Measurements from ENCODE around the gene NRF1.
"Not testable (repeated sequence)": the region's sequence is repeated elsewhere in the genome, so short reads cannot be mapped to it uniquely, and the experiment has no call there.

Gene NRF1

DNA sequence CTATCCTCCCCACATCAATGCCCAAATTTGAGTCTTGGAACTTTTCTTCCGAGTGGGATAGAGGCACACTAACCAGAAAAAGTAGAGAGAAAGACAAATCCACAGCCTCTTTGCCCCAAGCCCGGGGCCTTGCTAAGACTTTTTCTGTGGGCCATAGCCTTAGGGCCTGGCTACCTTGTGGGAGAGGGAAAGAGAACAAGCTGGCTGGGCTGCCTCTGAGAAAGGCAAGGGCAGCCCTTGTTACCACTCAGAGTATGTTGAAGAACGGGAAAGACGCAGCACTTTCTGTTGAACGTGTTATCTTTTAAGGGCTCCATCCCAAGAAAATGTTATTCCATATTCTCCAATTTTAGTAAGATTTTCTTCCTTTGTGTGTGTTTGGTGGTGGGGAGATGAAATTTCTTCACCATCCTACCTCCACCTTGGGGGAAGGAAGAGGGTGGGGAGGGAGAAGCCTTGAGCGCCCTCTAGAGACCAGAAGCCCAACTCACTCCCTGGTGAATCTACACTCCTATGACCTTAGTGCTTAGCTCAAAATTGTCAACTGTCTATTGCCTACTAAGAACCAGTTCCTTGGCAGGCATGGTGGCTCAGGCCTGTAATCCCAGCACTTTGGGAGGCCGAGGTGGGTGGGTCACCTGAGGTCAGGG is 3.9 kb upstream of the NRF1 start:
- DNase-seq (ENCODE audit: low spot score): peak; percentile 67

DNA sequence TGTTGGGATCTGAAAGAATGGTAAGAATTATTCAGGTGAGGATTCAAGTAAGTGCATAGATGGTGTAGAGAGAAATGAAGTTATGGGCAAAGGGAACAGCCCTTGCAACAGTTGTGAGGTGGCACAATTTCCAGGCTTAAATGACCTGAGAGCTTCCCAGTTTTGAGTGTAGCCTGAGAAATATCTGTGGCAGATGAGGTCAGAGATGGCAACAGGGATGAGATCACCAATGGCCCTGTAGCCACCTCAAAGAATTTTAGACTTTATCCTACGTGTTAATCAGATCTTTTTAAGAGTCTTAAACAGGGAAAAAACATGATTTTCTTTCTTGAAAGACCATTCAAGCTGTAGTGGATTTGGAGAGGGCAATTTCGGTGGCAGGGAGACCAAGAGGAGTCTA is 1.9 kb upstream of the NRF1 start:
- DNase-seq (ENCODE audit: low spot score): no peak

DNA sequence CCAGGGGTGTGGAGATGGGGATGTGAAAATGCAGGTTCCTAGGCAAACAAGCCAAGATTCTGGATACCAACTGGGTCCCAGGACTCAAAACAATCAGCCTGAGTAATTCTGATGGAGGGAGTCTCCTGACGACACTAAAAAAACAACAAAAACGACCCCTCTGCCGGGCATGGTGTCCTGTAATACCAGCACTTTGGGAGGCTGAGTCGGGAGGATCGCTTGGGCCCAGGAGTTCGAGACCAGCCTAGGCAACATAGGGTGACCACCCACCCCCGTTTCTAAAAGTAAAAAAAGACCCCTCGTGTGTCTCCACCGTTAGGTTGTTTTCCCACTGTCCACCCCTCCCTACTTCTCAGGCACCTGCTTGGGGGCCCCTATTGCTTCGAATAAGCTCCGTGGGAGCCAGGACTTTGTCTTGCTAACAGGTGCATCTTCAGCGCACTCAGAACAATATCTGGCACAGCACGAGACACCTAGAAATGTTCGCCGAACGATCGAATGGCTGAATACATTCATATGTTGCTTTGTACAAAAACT is 743 bp upstream of the NRF1 start:
- no peak for DNase-seq (ENCODE audit: low spot score)

DNA sequence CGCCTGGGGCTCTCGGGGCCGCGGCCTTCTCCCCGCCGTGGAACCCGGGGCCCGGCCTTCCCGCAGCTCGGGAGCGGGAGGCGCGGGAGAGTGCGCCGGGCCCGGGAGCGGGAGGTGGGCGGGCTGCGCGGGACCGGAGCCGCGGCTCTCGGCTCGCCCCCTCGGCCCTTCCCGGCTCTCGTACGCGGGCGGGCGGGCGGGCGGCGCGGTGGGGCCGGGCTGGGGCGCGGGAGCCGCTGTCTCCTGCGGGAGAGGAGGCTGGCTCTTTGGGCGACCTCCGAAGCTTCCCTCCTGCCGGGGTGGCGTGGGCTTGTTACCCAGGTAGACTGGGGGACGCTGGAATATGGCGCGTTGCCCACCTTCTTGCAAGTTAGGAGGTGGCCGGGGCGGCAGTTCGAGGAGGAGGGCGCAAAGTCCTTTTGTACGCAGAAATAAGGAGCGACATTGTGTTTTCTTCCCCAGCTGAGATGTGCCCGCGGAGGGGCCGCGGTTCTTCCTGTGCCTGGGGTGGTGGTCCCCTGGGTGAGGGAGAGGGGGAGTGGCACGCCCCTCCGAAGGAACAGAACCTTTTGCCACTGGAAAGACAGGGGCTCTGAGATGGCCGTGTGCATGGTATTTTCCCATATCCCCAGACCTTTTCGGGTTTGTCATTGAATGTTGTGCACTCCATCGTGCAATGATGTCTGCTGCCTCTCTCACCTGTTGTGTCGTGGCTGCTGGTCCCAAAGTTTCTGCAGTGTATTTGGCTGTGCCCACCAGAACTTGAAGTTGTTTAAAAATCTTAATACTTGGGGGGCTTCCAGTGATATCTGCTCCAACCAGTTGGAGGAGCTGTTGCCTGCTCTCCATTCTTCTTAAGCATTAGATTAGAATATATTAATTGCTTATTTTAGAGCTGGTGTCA is 844 bp downstream of the NRF1 start:
- DNase-seq (ENCODE audit: low spot score): peak; percentile 21

DNA sequence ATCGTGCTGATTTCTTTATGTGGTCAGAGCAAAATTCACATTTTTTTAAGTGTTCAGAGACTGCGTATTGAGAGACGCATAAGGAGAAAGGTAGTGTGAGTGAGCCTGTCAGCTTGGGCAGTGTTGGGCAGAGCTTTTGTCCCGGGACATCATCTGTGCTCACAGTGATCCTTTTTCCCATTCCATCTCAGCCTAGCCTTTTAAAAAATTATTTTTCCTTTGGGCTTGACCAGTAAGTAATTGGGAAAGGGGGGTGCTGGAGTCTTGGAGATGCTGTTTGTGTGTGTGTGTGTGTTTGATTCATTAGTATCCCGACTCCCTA is 1.5 kb downstream of the NRF1 start:
- DNase-seq (ENCODE audit: low spot score): no peak

DNA sequence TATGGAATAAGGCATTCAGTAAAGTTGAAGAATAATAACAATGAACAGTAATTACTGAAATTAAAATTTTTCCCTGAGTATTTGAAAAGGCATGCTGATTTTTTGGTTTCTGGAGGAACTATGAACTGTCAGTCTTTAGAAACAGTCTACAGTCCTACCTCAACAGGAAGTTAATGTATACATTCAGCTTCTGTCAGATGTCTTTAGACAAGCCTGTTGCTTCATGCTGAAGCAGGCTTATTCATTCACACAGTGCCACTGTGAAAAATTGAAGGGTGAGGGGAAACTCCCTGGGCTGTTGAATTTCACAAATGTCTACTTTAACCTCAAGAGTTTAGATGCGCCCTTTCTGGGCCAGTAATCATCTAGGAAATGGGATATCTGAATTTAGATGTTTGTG is 3.5 kb downstream of the NRF1 start:
- DNase-seq (ENCODE audit: low spot score): peak; percentile 34

DNA sequence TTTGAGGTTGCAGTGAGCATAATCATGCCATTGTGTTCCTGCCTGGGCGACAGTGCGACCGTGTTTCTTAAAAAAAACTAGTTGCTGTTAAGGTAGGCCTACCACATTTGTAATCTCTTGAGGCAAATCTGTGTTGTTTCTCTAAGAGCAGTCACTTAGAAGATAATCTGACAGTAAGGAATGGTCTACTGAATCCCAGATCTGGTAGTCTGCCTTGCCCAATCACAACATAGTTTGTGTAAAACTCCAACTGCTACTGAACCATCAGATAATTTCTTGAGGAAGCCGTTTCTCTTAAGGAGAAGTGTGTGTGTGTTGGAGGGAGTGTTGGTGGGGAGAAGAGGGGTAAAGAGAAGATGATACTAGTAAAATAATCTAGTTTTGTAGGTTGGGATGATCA is 5.0 kb downstream of the NRF1 start:
- DNase-seq (ENCODE audit: low spot score): no peak

DNA sequence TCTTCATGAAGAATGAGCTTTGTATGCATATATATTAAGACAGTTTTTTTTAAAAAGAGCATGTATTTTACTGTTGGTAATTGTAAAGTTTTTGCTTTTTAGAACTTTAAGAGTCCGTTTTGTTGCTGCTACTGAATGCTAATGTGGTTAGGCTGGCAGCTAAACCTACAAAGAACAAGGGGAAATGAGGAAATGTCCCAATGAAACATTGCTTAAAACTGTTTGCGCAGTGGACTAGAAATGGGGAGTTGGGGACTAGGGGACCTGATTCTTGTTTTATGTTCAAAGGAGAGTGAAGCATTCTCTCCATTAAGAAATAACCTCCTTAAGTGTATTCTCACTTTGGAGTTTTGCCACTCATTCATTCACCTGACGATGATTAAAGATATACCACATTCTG is 5.7 kb downstream of the NRF1 start:
- no peak for DNase-seq (ENCODE audit: low spot score)

DNA sequence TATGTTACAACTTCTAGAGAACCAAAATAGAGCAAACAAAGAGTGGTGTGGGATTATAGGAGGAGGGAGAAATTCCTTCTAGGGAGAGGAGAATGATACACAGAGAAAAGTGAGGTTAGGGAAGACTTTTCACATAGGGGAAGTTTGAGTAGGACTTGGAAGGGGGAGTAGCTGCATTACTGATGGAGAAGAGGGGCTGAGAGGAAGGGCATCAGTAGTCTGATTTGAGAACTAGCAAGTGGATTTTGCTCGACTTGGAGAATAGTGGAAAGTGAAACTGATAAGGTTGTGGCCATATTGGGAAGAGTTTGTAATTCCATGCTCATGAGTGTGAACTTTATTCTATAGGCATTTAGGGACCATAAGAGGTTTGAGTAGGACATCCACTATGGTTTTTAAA is 6.1 kb downstream of the NRF1 start:
- DNase-seq (ENCODE audit: low spot score): no peak

DNA sequence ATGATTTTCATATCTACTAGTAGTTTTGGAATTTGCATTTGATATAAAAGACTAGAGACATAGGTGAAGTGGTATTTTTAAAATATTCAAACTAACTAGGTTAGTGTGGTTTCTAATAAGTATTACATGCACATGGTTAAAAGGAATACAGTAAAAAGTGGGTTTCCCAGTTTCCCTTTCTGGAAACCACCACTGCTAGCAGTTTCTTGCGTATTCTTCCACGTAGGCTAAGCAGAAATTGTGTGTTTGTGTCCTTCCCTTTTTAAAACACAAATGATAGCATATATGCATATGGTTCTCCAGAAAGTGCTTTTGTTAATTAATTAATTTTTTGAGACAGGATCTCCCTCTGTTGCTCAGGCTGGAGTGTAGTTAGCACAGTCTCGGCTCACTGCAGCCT is 15.4 kb downstream of the NRF1 start:
- no peak for DNase-seq (ENCODE audit: low spot score)

DNA sequence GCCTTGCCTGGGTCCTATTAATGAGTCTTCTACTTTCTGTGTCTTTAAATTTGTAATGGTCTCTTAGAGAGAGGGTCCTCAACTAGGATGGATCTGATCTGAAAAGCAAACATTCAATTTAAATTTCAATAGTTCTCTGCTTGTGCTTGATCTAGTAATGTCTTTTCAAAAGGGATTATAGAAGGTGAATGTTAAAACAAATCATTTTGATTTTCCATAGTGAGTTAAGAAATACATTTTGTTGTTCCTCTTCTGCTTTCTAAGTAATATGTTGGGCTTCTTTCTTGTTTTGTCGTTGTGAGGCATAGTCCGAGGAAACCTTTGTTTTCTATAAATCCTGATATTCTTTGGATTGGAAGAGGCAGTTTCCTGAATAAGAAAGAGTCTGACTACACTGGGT is 18.8 kb downstream of the NRF1 start:
- no peak for DNase-seq (ENCODE audit: low spot score)

DNA sequence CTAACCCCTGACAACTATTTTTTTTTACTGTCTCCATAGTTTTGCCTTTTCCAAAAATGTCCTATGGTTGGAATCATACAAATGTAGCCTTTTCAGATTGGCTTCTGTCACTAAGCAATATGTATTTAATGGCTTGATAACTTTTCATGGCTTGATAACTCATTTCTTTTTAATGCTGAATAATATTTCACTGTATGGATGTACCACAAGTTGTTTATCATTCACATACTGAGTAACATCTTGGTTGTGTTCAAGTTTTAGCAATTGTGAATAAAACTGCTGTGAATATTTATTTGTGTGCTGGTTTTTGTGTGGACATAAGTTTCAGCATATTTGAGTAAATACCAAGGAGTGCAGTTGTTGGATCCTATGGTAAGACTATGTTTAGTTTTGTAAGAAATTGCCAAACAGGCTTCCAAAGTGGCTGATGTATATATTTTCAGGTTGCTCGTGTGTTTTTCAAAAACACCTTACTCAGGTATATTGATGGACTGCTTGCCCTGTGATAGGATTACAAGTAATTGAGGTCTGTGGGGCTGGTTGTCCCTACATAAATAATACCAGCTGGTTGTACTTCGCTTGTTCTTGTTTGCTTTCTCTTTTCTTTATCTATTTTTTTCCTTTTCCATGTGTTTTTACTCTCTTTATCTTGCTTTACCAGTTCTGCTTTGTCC is 23.0 kb downstream of the NRF1 start:
- no peak for DNase-seq (ENCODE audit: low spot score)

DNA sequence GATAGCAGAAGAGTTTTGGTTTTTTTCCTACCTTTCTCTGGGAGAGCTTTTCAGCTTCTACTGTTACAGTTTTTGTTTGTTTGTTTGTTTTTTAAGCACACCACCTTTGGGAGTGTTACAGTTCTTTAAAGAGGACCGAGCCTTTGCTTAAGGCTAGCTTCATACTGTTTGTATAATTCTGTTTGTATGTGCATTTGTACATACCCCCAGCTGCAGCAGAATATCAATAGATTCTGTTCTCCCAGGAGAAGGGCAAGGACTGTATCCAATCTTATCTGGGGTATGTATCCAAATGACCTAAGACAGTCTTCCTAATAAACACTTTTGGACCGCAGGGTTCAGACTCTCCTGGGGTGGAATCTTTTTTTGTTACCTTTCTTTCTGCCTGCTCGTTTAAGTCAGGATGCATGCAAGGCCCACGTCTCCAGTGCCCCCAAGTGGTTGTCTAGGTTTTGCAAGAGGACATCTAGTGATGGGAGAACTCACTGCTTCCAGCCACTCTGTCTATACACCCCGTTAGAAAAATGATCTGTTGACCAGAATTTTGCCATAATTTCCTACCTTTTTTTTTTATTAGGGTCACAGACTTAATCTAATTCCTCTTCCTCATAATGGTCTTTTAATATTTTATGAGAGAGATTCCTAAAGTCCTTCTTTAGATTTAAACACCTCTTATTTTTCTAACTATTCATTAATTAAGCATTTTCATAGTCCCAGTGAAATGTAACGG is 23.9 kb downstream of the NRF1 start:
- DNase-seq (ENCODE audit: low spot score): peak; percentile 77

DNA sequence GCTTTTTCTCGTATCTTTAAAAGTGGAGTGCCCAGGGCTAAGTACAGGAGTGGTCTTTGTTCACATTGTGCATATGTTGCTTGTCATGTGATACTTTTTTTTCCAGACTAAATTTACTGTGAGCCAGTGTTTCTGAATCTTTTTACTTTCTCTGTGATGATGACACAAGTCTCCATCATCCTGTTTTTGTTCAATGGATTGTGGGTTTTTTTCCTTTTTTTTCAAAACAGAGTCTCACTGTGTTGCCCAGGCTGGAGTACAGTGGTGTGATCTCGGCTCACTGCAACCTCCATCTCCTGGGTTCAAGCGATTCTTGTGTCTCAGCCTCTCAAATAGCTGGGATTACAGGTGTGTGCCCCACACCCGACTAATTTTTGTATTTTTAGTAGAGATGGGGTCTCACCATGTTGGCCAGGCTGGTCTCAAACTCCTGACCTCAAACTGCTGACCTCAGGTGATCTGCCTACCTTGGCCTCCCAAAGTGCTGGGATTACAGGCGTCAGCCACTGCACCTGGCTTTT is 24.6 kb downstream of the NRF1 start:
- DNase-seq (ENCODE audit: low spot score): not testable (repeated sequence)

DNA sequence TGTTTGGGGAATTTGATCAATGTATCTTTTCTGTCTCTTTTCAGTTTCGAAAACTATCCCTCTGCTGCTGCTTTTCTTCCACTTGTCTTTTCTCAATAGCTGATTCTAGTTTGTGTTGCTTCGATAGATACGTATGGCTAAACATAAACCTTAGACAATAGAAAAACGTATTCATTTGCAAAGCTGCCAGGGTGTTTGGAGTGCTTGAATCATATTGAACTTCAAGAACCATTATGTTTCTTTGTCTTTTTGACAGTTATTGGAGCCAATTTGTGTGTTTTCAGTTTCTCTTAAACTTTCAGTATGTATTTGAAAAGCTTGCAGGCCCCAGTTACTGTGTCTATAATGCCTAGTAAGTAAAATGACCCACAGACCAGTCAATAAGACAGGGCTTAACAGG is 25.1 kb downstream of the NRF1 start:
- no peak for DNase-seq (ENCODE audit: low spot score)

DNA sequence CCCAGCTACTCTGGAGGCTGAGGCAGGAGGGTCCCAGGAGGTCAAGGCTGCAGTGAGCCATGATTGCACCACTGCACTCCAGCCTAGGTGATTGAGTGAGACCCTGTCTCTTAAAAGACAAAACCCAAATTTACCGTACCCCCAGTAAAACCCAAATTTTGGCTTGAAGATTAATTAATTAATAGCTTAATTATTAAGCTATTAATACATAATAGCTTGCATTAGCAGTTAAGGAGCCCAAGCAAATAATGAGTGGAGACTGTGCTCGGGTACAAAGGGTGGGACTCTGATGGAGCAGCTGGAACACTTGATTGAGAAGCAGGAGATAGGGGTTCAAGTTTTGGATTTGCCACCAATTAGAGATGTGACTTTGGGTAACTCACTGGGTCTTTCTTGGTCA is 28.9 kb downstream of the NRF1 start:
- no peak for DNase-seq (ENCODE audit: low spot score)

DNA sequence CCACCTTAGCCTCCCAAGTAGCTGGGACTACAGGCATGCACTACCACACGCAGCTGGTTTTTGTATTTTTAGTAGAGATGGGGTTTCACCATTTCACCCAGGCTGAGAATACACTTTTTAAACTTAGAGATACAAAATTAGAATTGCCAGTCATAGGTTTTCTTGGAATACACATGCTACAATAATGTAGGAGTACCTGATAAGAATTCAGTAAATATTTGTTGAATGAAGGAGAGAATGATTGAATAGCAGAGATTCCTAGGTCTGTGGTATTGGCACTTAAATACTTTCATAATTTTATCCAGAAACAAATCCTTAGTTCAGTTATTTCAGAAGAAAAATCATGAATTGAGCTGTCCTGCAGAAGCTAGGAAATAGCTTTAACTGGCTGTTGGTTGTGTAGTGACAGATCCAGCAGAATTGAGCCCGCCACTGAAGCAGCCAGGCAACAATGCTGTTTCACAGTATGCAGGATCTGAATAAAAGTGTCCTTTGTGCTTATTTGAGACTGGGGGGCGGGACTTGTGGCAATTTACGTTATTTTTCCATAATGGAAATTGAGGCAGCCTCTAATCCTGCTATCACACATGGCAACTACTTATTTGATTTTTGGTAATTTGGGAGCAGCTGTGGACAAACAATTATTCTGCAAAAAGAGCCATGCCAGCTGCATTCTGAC is 31.5 kb downstream of the NRF1 start:
- no peak for DNase-seq (ENCODE audit: low spot score)

DNA sequence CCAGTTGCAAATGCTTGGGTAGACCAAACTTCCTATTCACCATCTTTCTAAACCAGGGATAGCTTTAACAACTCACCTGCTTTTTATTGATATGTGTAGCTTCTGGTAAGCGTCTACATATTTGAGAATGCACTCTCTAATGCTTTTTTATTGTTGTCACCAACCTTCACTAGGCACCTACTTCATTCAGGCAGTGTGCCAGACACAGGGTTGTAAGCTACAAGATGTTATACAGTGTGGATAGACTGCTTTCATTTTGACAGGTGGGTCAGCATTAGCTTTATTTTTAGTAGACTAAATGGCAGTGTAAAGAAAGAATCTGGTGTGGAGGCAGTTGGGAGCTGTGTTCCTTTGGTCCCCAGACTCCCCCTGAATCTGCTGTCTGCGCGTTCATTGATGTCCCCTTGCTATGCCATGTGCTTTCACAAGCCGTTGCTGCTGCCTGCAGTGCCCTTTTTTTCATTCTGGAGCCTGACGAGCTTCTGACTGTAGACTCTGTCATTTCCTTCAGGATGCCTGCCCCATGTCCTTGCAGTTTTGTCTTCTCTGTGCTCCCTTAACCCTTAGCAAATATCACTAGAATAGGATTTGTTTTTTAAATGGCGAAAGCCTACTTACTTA is 32.1 kb downstream of the NRF1 start:
- no peak for DNase-seq (ENCODE audit: low spot score)

DNA sequence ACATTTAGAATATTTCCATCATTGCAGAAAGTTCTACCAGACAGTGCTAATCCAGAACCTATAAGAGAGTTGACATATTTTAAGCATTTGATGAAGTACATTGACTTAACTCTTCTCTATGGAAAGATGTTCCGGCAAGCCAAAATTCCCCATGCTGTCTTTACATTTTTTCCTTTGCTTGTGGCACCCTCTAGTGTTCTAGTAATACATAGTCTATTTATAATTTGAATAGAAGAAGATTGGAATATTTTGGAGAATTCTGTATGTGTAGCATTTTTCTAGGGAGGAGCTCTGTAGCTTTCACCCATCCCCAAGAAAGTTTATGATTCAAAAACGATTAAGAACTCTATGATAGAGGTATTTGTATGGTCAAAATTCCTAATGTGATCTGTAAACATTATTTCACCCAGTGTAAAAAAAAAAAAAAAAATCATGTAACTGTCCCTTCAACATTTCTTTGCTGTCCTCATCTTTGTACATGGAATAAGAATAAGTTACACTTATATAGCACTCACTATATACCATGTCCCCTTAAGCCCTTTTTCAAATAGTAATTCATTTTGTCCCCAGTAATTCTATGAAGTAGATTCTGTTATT is 33.2 kb downstream of the NRF1 start:
- no peak for DNase-seq (ENCODE audit: low spot score)

DNA sequence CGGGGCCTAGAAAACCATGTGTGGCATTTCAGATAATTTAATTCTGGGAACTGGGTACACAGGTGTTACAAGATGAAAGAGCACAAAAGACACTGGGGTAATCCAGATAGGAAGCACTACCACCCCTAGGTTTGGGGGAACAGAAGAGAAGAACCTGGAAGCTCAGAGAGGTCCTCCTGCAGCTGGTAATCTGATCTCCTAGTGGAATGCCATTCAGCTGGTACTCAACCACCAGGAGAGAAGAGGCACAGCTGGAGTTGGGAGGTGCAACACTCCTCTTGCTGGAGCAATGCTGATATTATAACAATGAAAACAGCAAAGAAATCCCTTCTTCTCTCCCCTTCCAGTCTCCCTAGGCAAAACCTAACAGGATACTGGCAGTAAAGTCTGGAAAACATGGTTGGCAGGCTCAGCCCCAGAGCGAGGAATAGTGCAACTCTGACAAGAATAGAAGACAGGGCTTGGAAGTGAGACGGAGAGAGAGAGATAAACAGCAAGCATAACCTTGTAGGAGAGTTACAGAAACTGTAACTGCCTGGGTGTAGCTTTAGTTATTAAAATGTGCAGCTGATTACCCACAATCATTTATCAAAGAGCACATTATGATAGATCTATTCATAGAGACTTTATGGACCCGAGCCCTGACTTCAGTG is 35.0 kb downstream of the NRF1 start:
- no peak for DNase-seq (ENCODE audit: low spot score)

Measured in germinal center (tissue), 1 donor.